ENCODE data around the gene MAMLD1. TPM values are rescaled to one million over a fixed set of nuclear protein-coding genes. Genes with fewer than 3 reads are reported as not detected.

Gene MAMLD1
- polyA plus RNA-seq, 1 donor (not counting 4 experiments of a cell fraction or from before 2014, with no cell fraction given), result 0.98 TPM

GRCh38 chrX:150529587-150529986 lies 166.5 kb downstream of the MAMLD1 start:
- no peaks in the 10 kb centered on the region for H3K9me1 ChIP-seq (ENCODE audit: control insufficient read depth, extremely low read depth, insufficient read depth, low read length)
- no peaks in the 10 kb centered on the region for H4K20me1 ChIP-seq (ENCODE audit: control insufficient read depth, extremely low read depth, insufficient read depth, low read length)
- FAIRE-seq, result no peak
- no peaks in the 10 kb centered on the region for H3K79me2 ChIP-seq (ENCODE audit: control insufficient read depth, insufficient read depth, low read length)
- no peak for DNase-seq (ENCODE audit: low read depth, low spot score)
- H3K9me3 ChIP-seq (ENCODE audit: control insufficient read depth, low read depth, low read length), result no peaks in the 10 kb centered on the region
- TF ChIP-seq CTCF (optimal IDR thresholded peaks at IDR 0.05 in 1 of 3, IDR thresholded peaks at IDR 0.05 in 1 of 3, conservative IDR thresholded peaks at IDR 0.05 in 1 of 3; ENCODE audit: extremely low read depth in 1 of 3, insufficient read depth in 2 of 3, low read length in 3 of 3), result no peak
- TF ChIP-seq EZH2 (IDR thresholded peaks at IDR 0.05; ENCODE audit: low read length), result no peak
- H3K4me2 ChIP-seq (ENCODE audit: control insufficient read depth, extremely low read depth, insufficient read depth, low read depth, low read length), result no peak overlapping the region
- H3K27me3 ChIP-seq (ENCODE audit: control insufficient read depth, extremely low read depth, insufficient read depth, low read length), result no peaks in the 10 kb centered on the region
- H3K36me3 ChIP-seq (ENCODE audit: control insufficient read depth in 2 of 2, extremely low read depth in 1 of 2, insufficient read depth in 2 of 2, low read length in 2 of 2), result no peaks in the 10 kb centered on the region
- H3K4me3 ChIP-seq (ENCODE audit: control insufficient read depth in 2 of 3, extremely low read depth in 1 of 3, insufficient read depth in 2 of 3, low read depth in 1 of 3, low read length in 3 of 3), result no peak overlapping the region
- no peak overlapping the region for H3K27ac ChIP-seq (ENCODE audit: control insufficient read depth, insufficient read depth, low read length)
- H3K9ac ChIP-seq (ENCODE audit: control insufficient read depth, extremely low read depth, insufficient read depth, low read length), result no peak overlapping the region
- H3K4me1 ChIP-seq (ENCODE audit: control insufficient read depth, extremely low read depth, insufficient read depth, low read length), result no peaks in the 10 kb centered on the region
- dilution Hi-C loops (cut with MboI; ENCODE audit: extremely low pct_ligation_motif_present, low sequenced_read_pairs), result no loop called here
- H2AFZ ChIP-seq (ENCODE audit: control insufficient read depth, low read length), result no peak overlapping the region

- no peaks in the 10 kb centered on the region for H3K27me3 ChIP-seq (ENCODE audit: control insufficient read depth, extremely low read depth, insufficient read depth, low read length)
- FAIRE-seq (no peak), DNase-seq (ENCODE audit: low read depth, low spot score) (no peak)
- TF ChIP-seq CTCF (optimal IDR thresholded peaks at IDR 0.05 in 1 of 3, IDR thresholded peaks at IDR 0.05 in 1 of 3, conservative IDR thresholded peaks at IDR 0.05 in 1 of 3; ENCODE audit: extremely low read depth in 1 of 3, insufficient read depth in 2 of 3, low read length in 3 of 3), result no peak
- no peak for TF ChIP-seq EZH2 (IDR thresholded peaks at IDR 0.05; ENCODE audit: low read length)
- no peaks in the 10 kb centered on the region for H4K20me1 ChIP-seq (ENCODE audit: control insufficient read depth, extremely low read depth, insufficient read depth, low read length)
- H3K4me2 ChIP-seq (ENCODE audit: control insufficient read depth, extremely low read depth, insufficient read depth, low read depth, low read length), result no peak overlapping the region
- no peaks in the 10 kb centered on the region for H3K4me1 ChIP-seq (ENCODE audit: control insufficient read depth, extremely low read depth, insufficient read depth, low read length)
- H3K79me2 ChIP-seq (ENCODE audit: control insufficient read depth, insufficient read depth, low read length), result no peaks in the 10 kb centered on the region
- H3K9me3 ChIP-seq (ENCODE audit: control insufficient read depth, low read depth, low read length), result no peaks in the 10 kb centered on the region
- no peak overlapping the region for H3K27ac ChIP-seq (ENCODE audit: control insufficient read depth, insufficient read depth, low read length)
- H3K4me3 ChIP-seq (ENCODE audit: control insufficient read depth in 2 of 3, extremely low read depth in 1 of 3, insufficient read depth in 2 of 3, low read depth in 1 of 3, low read length in 3 of 3), result no peak overlapping the region
- H3K9me1 ChIP-seq (ENCODE audit: control insufficient read depth, extremely low read depth, insufficient read depth, low read length), result no peaks in the 10 kb centered on the region
- dilution Hi-C loops (cut with MboI; ENCODE audit: extremely low pct_ligation_motif_present, low sequenced_read_pairs), result no loop called here
- no peak overlapping the region for H3K9ac ChIP-seq (ENCODE audit: control insufficient read depth, extremely low read depth, insufficient read depth, low read length)
- H2AFZ ChIP-seq (ENCODE audit: control insufficient read depth, low read length), result no peak overlapping the region
- no peaks in the 10 kb centered on the region for H3K36me3 ChIP-seq (ENCODE audit: control insufficient read depth in 2 of 2, extremely low read depth in 1 of 2, insufficient read depth in 2 of 2, low read length in 2 of 2)
Measured at GRCh38 chrX:150530821-150531220, 167.7 kb downstream of the MAMLD1 start.

Measured in keratinocyte (primary cell).